Esophagus muscularis mucosa (tissue), 4 donors: ENCODE results near the gene AHI1. TPM values are rescaled to one million over a fixed set of nuclear protein-coding genes. Genes with fewer than 3 reads are reported as not detected.

Source experiments
- DNase-seq: peaks from one replicate; pipeline ENCODE4 v3.0.0-alpha.2; 2017; ENCODE audit errors: extremely low spot score
- H3K27ac ChIP-seq, 4 donors: fragments of 200-600 bp; sonication (generic); replicated peaks in 1 of 4; 1 replicate in 3 of 4; 2 replicates in 1 of 4; pipeline ENCODE4 v1.5.1; 2016 to 2019; ENCODE audit warnings: mild to moderate bottlenecking in 1 of 4
- H3K27me3 ChIP-seq, 4 donors: fragments of 200-600 bp; sonication (generic); one replicate each; pipeline versions ENCODE4 v1.5.1 to v1.6.0; 2016 to 2019
- H3K36me3 ChIP-seq, 4 donors: fragments of 200-600 bp; sonication (generic); one replicate each; pipeline ENCODE4 v1.5.1; 2016 to 2019
- H3K4me1 ChIP-seq, 4 donors: fragments of 200-600 bp; sonication (generic); one replicate each; pipeline ENCODE4 v1.5.1; 2016 to 2019
- H3K4me3 ChIP-seq, 4 donors: fragments of 200-600 bp; sonication (generic); 1 replicate in 2 of 4; 2 replicates in 2 of 4; pipeline ENCODE4 v1.5.1; 2016 to 2019; ENCODE audit warnings: mild to moderate bottlenecking in 4 of 4, moderate library complexity in 1 of 4
- H3K9me3 ChIP-seq, 4 donors: fragments of 200-600 bp; sonication (generic); 1 replicate in 3 of 4; 2 replicates in 1 of 4; pipeline ENCODE4 v1.5.1; 2016 to 2019
- CTCF ChIP-seq, 3 experiments: fragments of 200-600 bp in 2 of 3; fragments of 450-650 bp in 1 of 3; sonication (generic) in 2 of 3; IDR thresholded peaks; one replicate each; pipeline ENCODE4 v1.5.1; 2017 to 2019; ENCODE audit warnings: antibody characterized with exemption in 3 of 3, mild to moderate bottlenecking in 2 of 3, moderate library complexity in 1 of 3
- EP300 ChIP-seq: sonication (generic); formaldehyde crosslinking; IDR thresholded peaks from one replicate; pipeline ENCODE4 v1.6.1; 2017; ENCODE audit warnings: antibody characterized with exemption
- POLR2A ChIP-seq: fragments of 450-650 bp; IDR thresholded peaks from one replicate; pipeline ENCODE4 v1.6.1; 2017; ENCODE audit warnings: antibody characterized with exemption, moderate library complexity, mild to moderate bottlenecking, low read depth
- POLR2AphosphoS5 ChIP-seq, 2 donors: sonication (generic); formaldehyde crosslinking; IDR thresholded peaks; one replicate each; pipeline ENCODE4 v1.6.1; 2017; ENCODE audit warnings: antibody characterized with exemption in 2 of 2
- WGBS: methylation state at CpG from one replicate; pipeline ENCODE4 v1.1.5; 2018; 5-methylcytosine and 5-hydroxymethylcytosine counted together
- intact Hi-C: fragments of 100-400 bp; cut with DNase I; formaldehyde crosslinking; loops from one replicate; pipeline ENCODE4 v1.15.1; 2023
- total RNA-seq, 4 donors: library from RNA; depleted of rRNA; stranded (reverse); fragments of >200 nt; gene quantifications; one replicate each; pipeline versions ENCODE4 v1.1.0 to v1.2.1, GENCODE V29; 2016

AHI1 gene
- total RNA-seq, 4 donors from 2014 or later: 11.4 to 28.7 (median 16.2) TPM

DNA sequence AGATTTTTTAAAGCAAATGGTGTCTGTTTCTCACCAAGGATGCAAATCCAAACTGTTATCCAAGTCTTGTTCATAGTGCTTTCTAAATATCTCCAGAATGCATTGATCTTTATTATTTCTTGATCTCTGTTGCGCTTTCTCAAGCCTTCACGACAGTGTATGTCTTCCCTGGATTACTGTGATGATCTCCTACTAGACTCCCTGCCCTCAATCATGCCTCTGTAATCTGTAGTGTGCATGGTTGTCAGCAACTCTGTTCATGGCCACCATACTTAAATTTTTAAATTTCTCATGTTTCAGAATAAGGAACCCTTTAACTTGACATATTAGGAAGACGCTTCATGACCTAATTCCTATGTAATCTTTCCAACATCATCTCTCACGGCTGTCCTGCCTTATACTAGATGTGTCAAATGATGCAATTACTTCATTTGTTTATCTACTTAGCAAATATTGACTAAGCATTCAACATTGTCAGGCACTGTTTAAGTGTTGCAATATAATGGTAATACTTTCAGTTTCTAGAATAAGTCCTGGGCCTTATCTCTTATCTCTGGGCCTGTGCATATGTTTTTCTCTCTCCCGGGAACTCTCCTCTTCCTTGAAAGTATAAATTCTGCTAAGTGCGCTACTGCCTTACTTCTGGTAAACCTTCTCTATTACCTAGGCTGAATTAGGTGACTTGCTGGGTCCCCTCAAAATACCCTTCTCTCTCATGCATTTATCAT is 25.6 kb upstream of the AHI1 start:
- Histone ChIP-seq H3K9me3 (no peaks in the 10 kb centered on the region), H3K27me3 (no peaks in the 10 kb centered on the region), H3K4me1 (no peaks in the 10 kb centered on the region), H3K4me3 (no peak overlapping the region), H3K36me3 (no peaks in the 10 kb centered on the region), H3K27ac (no peak overlapping the region)
- intact Hi-C loops: no loop called here
- 85% methylated on average over 6 of the region's 6 CpGs for whole genome bisulfite sequencing
- DNase-seq: no peak
- TF ChIP-seq POLR2AphosphoS5 (IDR thresholded peaks at IDR 0.05) (no peak), CTCF (IDR thresholded peaks at IDR 0.05) (no peak), EP300 (no peak), POLR2A (no peak)

DNA sequence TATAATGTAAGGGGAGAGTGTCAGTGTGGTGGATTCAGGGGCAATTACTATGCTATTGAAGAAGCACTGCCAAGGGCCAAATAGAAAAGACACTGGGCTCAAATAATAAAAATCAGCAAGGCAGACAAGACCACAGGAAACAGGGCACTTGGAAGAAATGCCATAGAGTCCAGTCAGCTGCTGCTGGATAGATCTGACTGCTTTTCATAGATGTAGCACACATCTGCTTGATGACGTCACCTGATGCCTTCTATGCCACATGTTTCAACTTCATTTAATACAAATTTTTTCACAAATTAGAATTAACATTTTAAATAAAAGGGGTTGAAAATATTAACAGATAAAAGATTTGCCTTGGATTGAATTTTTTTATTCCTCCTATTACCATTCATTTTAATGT is 23.9 kb upstream of the AHI1 start:
- DNase-seq: no peak
- no peaks in the 10 kb centered on the region for H3K4me1 ChIP-seq
- H3K36me3 ChIP-seq: no peaks in the 10 kb centered on the region
- H3K27me3 ChIP-seq: no peaks in the 10 kb centered on the region
- 50% methylated on average over 1 of the region's 1 CpG for WGBS
- peaks cover 0 to 5% (median 0%) of the 10 kb centered on the region in 4 donors for H3K9me3 ChIP-seq
- H3K4me3 ChIP-seq: no peak overlapping the region
- intact Hi-C loops: no loop called here
- TF ChIP-seq POLR2AphosphoS5 (IDR thresholded peaks at IDR 0.05) (no peak), CTCF (IDR thresholded peaks at IDR 0.05) (no peak), EP300 (no peak), POLR2A (no peak)
- no peak overlapping the region for H3K27ac ChIP-seq

DNA sequence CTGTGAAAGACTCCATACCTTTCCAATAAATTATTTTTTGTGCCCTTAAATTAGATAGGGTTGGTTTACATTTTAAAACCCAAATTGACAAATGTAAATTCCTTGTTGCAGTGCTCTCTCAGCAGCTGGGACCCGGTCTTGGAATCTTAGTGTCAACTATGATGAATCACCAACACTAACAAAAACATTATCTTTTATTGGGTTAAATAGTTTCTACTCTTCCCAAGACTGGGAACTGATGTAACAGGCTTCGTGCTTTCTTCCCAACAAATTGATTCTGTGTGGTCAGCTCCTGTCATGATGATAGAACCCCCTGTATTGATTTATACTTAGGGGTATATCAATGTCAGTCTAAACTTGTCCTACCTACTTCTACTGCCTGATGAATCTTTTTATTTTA is 23.2 kb upstream of the AHI1 start:
- Histone ChIP-seq H3K4me3 (no peak overlapping the region), H3K36me3 (no peaks in the 10 kb centered on the region), H3K4me1 (no peaks in the 10 kb centered on the region), H3K27ac (no peak overlapping the region), H3K9me3 (peaks cover 0 to 5% (median 0%) of the 10 kb centered on the region in 4 donors), H3K27me3 (no peaks in the 10 kb centered on the region)
- intact Hi-C loops: no loop called here
- no peak for DNase-seq
- WGBS: 74% methylated on average over 2 of the region's 2 CpGs
- TF ChIP-seq POLR2A: no peak
- TF ChIP-seq POLR2AphosphoS5 (IDR thresholded peaks at IDR 0.05): no peak
- no peak for TF ChIP-seq EP300
- TF ChIP-seq CTCF (IDR thresholded peaks at IDR 0.05): no peak

DNA sequence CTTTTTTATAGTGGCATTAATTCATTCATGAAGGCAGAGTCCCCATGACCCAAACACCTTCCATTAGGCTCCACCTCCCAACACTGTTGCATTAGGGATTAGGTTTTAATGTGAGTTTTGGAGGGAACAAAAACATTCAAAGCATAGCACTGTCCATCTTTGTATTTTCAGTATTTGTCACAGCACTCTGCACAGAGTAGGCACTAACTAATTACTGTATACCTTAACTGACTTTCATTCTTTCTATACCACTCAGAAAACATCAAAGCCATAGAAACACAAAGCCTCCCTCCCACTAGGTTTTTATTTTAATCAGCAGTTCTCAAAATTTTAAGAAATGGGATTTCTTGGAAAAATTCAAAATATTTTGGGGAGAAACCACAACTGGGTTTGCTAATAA is 21.8 kb upstream of the AHI1 start:
- intact Hi-C loops: no loop called here
- Histone ChIP-seq H3K36me3 (no peaks in the 10 kb centered on the region), H3K27ac (no peak overlapping the region), H3K4me3 (no peak overlapping the region), H3K27me3 (no peaks in the 10 kb centered on the region), H3K9me3 (peaks cover 0 to 5% (median 0%) of the 10 kb centered on the region in 4 donors), H3K4me1 (no peaks in the 10 kb centered on the region)
- no peak for DNase-seq
- no peak for TF ChIP-seq EP300
- TF ChIP-seq CTCF (IDR thresholded peaks at IDR 0.05): no peak
- TF ChIP-seq POLR2A: no peak
- no peak for TF ChIP-seq POLR2AphosphoS5 (IDR thresholded peaks at IDR 0.05)

DNA sequence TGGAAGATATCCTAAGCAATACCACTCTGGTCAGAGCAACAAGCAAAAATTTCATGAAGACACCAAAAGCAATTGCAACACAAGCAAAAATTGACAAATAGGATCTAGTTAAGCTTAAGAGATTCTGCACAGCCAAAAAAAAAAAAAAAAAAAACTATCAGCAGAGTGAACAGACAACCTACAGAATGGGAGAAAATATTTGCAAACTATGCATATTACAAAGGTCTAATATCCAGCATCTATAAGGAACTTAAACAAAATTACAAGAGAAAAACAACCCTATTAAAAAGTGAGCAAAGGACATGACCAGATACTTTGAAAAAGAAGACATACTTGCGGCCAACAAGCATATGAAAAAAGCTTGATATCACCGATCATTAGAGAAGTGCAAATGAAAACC is 20.0 kb upstream of the AHI1 start:
- Histone ChIP-seq H3K9me3 (peaks cover 0 to 5% (median 0%) of the 10 kb centered on the region in 4 donors), H3K4me1 (no peaks in the 10 kb centered on the region), H3K36me3 (no peaks in the 10 kb centered on the region), H3K27ac (no peak overlapping the region), H3K27me3 (no peaks in the 10 kb centered on the region), H3K4me3 (no peak overlapping the region)
- intact Hi-C loops: no loop called here
- 92% methylated on average over 2 of the region's 2 CpGs for WGBS
- DNase-seq: no peak
- TF ChIP-seq EP300: no peak
- TF ChIP-seq POLR2AphosphoS5 (IDR thresholded peaks at IDR 0.05): no peak
- TF ChIP-seq POLR2A: no peak
- no peak for TF ChIP-seq CTCF (IDR thresholded peaks at IDR 0.05)
